Spleen (tissue), 11 donors: ENCODE results near the gene KCTD10. TPM values are rescaled to one million over a fixed set of nuclear protein-coding genes. Genes with fewer than 3 reads are reported as not detected.

ENCODE experiments used
- DNase-seq: peaks from one replicate; pipeline ENCODE4 v3.0.0-alpha.2; 2020
- H3K27ac ChIP-seq, 8 donors: fragments of 200-600 bp; sonication (generic) in 7 of 8; 1 replicate in 4 of 8; 2 replicates in 4 of 8; pipeline versions ENCODE4 v1.5.0 to v1.8.0; 2016 to 2021; ENCODE audit warnings: inconsistent platforms in 4 of 8, mild to moderate bottlenecking in 4 of 8, moderate library complexity in 1 of 8
- H3K27me3 ChIP-seq, 7 donors: fragments of 200-600 bp; sonication (generic) in 6 of 7; replicated peaks in 1 of 7; 1 replicate in 4 of 7; 2 replicates in 3 of 7; pipeline versions ENCODE4 v1.5.0 to v1.8.0; 2016 to 2021; ENCODE audit warnings: inconsistent platforms in 3 of 7, mild to moderate bottlenecking in 1 of 7
- H3K36me3 ChIP-seq, 6 donors: fragments of 200-600 bp; sonication (generic) in 5 of 6; 1 replicate in 4 of 6; 2 replicates in 2 of 6; pipeline versions ENCODE4 v1.5.0 to v1.8.0; 2016 to 2021; ENCODE audit warnings: inconsistent platforms in 2 of 6
- H3K4me1 ChIP-seq, 6 donors: fragments of 200-600 bp; sonication (generic) in 5 of 6; 1 replicate in 3 of 6; 2 replicates in 3 of 6; pipeline versions ENCODE4 v1.5.0 to v1.8.0; 2016 to 2021; ENCODE audit warnings: inconsistent platforms in 3 of 6
- H3K4me3 ChIP-seq, 8 donors: fragments of 200-600 bp; sonication (generic) in 7 of 8; 1 replicate in 4 of 8; 2 replicates in 4 of 8; pipeline versions ENCODE4 v1.5.0 to v1.8.0; 2016 to 2021; ENCODE audit warnings: inconsistent platforms in 4 of 8, mild to moderate bottlenecking in 4 of 8, moderate library complexity in 2 of 8
- H3K9me3 ChIP-seq, 8 donors: fragments of 200-600 bp; sonication (generic) in 7 of 8; 1 replicate in 4 of 8; 2 replicates in 4 of 8; pipeline versions ENCODE4 v1.5.0 to v1.8.0; 2016 to 2021; ENCODE audit warnings: inconsistent platforms in 4 of 8
- POLR2A ChIP-seq, 3 donors: fragments of 450-650 bp; IDR thresholded peaks; one replicate each; pipeline ENCODE4 v1.5.1; 2017; ENCODE audit warnings: antibody characterized with exemption in 3 of 3, mild to moderate bottlenecking in 1 of 3
- POLR2AphosphoS5 ChIP-seq, 3 donors: sonication (generic); formaldehyde crosslinking; IDR thresholded peaks; one replicate each; pipeline ENCODE4 v1.5.1; 2017; ENCODE audit warnings: antibody characterized with exemption in 3 of 3
- WGBS, 5 donors: extraction: QIAGEN DNeasy Blood & Tissue Kit in 3 of 5; methylation state at CpG; one replicate each; pipeline versions ENCODE4 v1.1.5 to v1.1.7; 2013 to 2018; 5-methylcytosine and 5-hydroxymethylcytosine counted together
- intact Hi-C: fragments of 100-400 bp; cut with DNase I; formaldehyde crosslinking; loops from one replicate; pipeline ENCODE4 v1.15.0; 2023; ENCODE audit warnings: low total_unique reads
- polyA plus RNA-seq, 3 donors: library from polyadenylated mRNA; stranded (reverse); fragments of 200-250 nt; gene quantifications; one replicate each; pipeline ENCODE4 v1.2.1, GENCODE V29; 2013
- total RNA-seq, 7 donors: library from RNA; depleted of rRNA in 3 of 7; stranded (reverse); fragments of >200 nt in 3 of 7; fragmentation: NEBNext Ultra II Directional in 4 of 7; extraction: Animal tissue kit (Norgen Biotek cat#: 25700) in 4 of 7; gene quantifications; one replicate each; pipeline versions ENCODE4 v1.1.0 to v1.2.1, GENCODE V29; 2016 to 2021
- TF ChIP-seq, protein P1 (sequence below), 11 experiments: fragments of 200-600 bp in 7 of 11; fragments of 450-650 bp in 4 of 11; sonication (generic) in 4 of 11; IDR thresholded peaks in 8 of 11; conservative IDR thresholded peaks in 3 of 11; 1 replicate in 7 of 11; 2 replicates in 4 of 11; pipeline versions ENCODE4 v1.4.0 to v1.8.0; 2016 to 2021; ENCODE audit warnings: antibody characterized with exemption in 11 of 11, inconsistent platforms in 4 of 11, mild to moderate bottlenecking in 1 of 11
- donor health status: healthy with polysubstance abuse.
- donor health status: DM: no; HTN: no; CAD: no; lungs with moderate emphysema.
- donor health status: DM: no; HTN: no; CAD: no.
- donor health status: Bipolar disorder and iron deficiency.
- donor health status: healthy.
- donor health status: DM: no; HTN: no; CAD: no.
- donor health status: DM: yes; HTN: yes; CAD: no.

KCTD10 gene
- total and polyA plus RNA-seq, 10 donors: 10.4 to 72.5 (median 48.1) TPM

DNA sequence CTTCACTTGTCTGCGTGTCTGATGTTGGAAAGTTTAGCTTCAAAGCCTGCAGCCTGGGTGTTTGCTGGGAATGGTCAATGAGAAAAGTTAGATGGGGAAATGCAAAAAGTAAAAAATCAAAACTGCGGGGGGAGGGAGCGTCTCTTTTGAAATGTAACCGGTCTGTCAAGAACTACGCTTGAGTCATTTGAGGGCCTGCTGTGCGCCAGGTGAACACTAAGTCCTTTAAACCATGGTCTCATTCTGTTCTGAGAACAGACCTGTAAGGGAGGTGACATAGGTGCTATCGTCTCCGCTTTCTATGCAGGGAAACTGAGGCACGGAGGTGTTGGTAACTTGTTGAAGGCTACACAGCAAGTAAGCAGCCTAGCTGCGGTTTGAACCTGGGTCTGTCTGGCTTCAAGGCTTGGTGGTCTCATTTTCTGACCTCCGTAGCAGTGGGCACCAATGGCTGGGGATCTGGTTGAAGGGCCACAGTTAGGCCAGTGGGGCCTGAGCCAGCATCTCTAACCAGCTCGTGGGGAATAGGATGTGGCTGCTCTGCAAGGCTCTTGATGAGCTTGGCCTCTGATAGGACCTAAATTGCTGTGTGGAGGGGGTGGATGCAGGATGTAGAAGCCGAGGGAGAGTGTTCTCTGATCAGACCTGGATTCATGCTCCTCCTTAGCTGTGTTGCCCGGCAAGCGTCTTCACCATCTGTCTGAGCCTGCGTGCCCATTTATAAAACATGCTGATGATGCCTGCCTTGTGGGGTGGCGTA, 41.5 kb downstream of the KCTD10 start:
- Histone ChIP-seq H3K4me1 (peaks cover 8 to 17% (median 12%) of the 10 kb centered on the region in 6 donors), H3K4me3 (no peak overlapping the region), H3K27ac (no peak overlapping the region), H3K36me3 (no peaks in the 10 kb centered on the region), H3K27me3 (no peaks in the 10 kb centered on the region), H3K9me3 (no peaks in the 10 kb centered on the region)
- intact Hi-C loops: no loop called here
- 83 to 88% (median 85%) methylated on average over 17 of the region's 17 CpGs for WGBS, 5 donors
- TF ChIP-seq POLR2A (IDR thresholded peaks at IDR 0.05) (no peak), POLR2AphosphoS5 (IDR thresholded peaks at IDR 0.05) (no peak)
- TF ChIP-seq, protein P1, sequence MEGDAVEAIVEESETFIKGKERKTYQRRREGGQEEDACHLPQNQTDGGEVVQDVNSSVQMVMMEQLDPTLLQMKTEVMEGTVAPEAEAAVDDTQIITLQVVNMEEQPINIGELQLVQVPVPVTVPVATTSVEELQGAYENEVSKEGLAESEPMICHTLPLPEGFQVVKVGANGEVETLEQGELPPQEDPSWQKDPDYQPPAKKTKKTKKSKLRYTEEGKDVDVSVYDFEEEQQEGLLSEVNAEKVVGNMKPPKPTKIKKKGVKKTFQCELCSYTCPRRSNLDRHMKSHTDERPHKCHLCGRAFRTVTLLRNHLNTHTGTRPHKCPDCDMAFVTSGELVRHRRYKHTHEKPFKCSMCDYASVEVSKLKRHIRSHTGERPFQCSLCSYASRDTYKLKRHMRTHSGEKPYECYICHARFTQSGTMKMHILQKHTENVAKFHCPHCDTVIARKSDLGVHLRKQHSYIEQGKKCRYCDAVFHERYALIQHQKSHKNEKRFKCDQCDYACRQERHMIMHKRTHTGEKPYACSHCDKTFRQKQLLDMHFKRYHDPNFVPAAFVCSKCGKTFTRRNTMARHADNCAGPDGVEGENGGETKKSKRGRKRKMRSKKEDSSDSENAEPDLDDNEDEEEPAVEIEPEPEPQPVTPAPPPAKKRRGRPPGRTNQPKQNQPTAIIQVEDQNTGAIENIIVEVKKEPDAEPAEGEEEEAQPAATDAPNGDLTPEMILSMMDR (IDR thresholded peaks at IDR 0.05 in 8 of 11, conservative IDR thresholded peaks at IDR 0.05 in 3 of 11): no peak
- no peak for DNase-seq

DNA sequence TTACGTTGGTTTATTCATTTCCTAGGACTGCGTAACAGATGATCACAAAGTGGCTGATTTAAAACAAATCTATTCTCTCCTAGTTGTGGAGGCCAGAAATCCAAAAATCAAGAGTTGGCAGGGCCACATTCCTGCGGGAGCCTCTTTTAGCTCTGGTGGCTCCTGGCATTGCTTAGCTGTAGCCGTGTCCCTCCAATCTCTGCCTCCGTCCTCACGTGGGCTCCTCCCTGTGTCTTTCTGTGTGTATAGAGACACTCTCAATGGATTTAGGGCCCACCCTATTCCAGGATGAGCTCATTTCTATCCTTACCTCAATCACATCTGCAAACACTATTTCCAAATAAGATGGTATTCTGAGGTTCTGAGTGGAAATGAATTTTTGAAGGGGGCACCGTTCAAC, 42.5 kb downstream of the KCTD10 start:
- no peak for TF ChIP-seq POLR2A (IDR thresholded peaks at IDR 0.05)
- TF ChIP-seq, protein P1 (IDR thresholded peaks at IDR 0.05 in 8 of 11, conservative IDR thresholded peaks at IDR 0.05 in 3 of 11): no peak
- Histone ChIP-seq H3K27me3 (no peaks in the 10 kb centered on the region), H3K4me3 (no peak overlapping the region), H3K36me3 (no peaks in the 10 kb centered on the region), H3K4me1 (peaks cover 8 to 17% (median 12%) of the 10 kb centered on the region in 6 donors), H3K9me3 (no peaks in the 10 kb centered on the region), H3K27ac (no peak overlapping the region)
- intact Hi-C loops: loop anchor here (5.0 kb wide), 1 partner anchor 343 kb away; no protein-coding TSS in a partner anchor
- no peak for DNase-seq
- 88 to 96% (median 93%) methylated on average over 7 of the region's 7 CpGs for WGBS, 5 donors

DNA sequence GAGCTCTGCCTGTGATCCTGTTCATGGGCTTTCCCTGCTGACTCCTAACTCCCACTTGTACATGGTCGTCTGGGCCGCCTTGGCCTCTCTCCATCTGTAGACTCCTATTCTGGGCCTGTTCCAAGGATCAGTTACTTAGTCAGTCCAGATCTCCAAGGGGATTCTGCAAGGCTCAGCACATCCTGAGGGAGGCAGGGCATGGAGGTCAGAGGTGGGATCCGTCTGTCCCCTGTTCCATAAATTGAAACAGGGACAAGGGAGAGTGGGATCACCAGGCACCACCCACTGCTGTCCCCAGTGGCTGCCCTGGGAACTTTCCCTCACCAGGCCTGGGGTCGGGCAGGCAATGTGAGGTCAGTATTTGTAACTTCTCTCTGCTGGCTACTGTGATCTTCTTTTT, 43.5 kb downstream of the KCTD10 start:
- intact Hi-C loops: loop anchor here (5.0 kb wide), 1 partner anchor 344 kb away; no protein-coding TSS in a partner anchor
- no peaks in the 10 kb centered on the region for H3K36me3 ChIP-seq
- 67 to 75% (median 70%) methylated on average over 4 of the region's 4 CpGs for WGBS, 5 donors

More for the DNA sequence above, 43.5 kb downstream of the KCTD10 start:
- TF ChIP-seq POLR2A (IDR thresholded peaks at IDR 0.05) (no peak), POLR2AphosphoS5 (IDR thresholded peaks at IDR 0.05) (no peak)
- TF ChIP-seq, protein P1 (IDR thresholded peaks at IDR 0.05 in 8 of 11, conservative IDR thresholded peaks at IDR 0.05 in 3 of 11): peak in 8 of 11 experiments; percentile 14 to 57 (median 33)
- Histone ChIP-seq H3K27me3 (no peaks in the 10 kb centered on the region), H3K4me1 (peaks cover 8 to 17% (median 12%) of the 10 kb centered on the region in 6 donors), H3K27ac (peak overlapping the region in 4 of 8 donors; percentile 0 to 52 (median 15)), H3K9me3 (no peaks in the 10 kb centered on the region), H3K4me3 (no peak overlapping the region)
- DNase-seq: no peak
